HEK293 (cell line): ENCODE data around the gene HIRA.

Experiments
- CTCF ChIA-PET: fragments of 350-600 bp; formaldehyde crosslinking; extraction: SDS; loops from one replicate; lab custom pipeline; 2021; ENCODE audit warnings: antibody characterized with exemption; lab: Yijun Ruan, JAX
- POLR2A ChIA-PET: fragments of 300-600 bp; formaldehyde crosslinking; extraction: SDS; loops from one replicate; lab custom pipeline; 2020; ENCODE audit warnings: antibody characterized with exemption, inconsistent platforms; lab: Yijun Ruan, JAX
- H3K27ac ChIP-seq: fragments of 200-500 bp; sonication (Bioruptor generic); 2 replicates; pipeline ENCODE4 v1.5.1; 2014; ENCODE audit warnings: low read depth, low read length, control low read depth, inconsistent platforms; ENCODE audit errors: extremely low read depth
- H3K36me3 ChIP-seq, 2 experiments: fragments of 200-500 bp in 1 of 2; sonication (Bioruptor generic) in 1 of 2; 1 replicate in 1 of 2; 2 replicates in 1 of 2; pipeline ENCODE4 v1.5.1; 2014 to 2017; ENCODE audit warnings: inconsistent platforms in 2 of 2, low read length in 2 of 2; ENCODE audit not compliant: control insufficient read depth in 2 of 2, insufficient read depth in 1 of 2
- H3K4me1 ChIP-seq: fragments of 200-500 bp; sonication (Bioruptor generic); 2 replicates; pipeline ENCODE4 v1.5.1; 2014; ENCODE audit warnings: mild to moderate bottlenecking, low read length, inconsistent platforms; ENCODE audit not compliant: control insufficient read depth, insufficient read depth
- H3K4me3 ChIP-seq: 2 replicates; pipeline ENCODE4 v1.5.1; 2011; ENCODE audit warnings: low read depth, mild to moderate bottlenecking, control low read depth, low read length, moderate library complexity
- H3K9me3 ChIP-seq: fragments of 200-500 bp; sonication (Bioruptor generic); 2 replicates; pipeline ENCODE4 v1.5.1; 2014; ENCODE audit warnings: low read depth, low read length, inconsistent platforms; ENCODE audit not compliant: control insufficient read depth, insufficient read depth
- ATF2 ChIP-seq: fragments of 450-650 bp; formaldehyde crosslinking; IDR thresholded peaks from 2 replicates; pipeline ENCODE4 v1.5.1; 2016; ENCODE audit warnings: missing biosample characterization, missing genetic modification characterization, low read depth
- BCL11A ChIP-seq: fragments of 450-650 bp; formaldehyde crosslinking; IDR thresholded peaks from 2 replicates; pipeline ENCODE4 v1.5.1; 2016; ENCODE audit warnings: low read depth, missing biosample characterization, missing genetic modification characterization
- HOXD13 ChIP-seq: sonication (generic); formaldehyde crosslinking; IDR thresholded peaks from 2 replicates; pipeline ENCODE4 v1.8.0; 2022; ENCODE audit warnings: missing genetic modification reagents, borderline replicate concordance
- PRDM2 ChIP-seq: fragments of 450-650 bp; formaldehyde crosslinking; IDR thresholded peaks from 2 replicates; pipeline ENCODE4 v1.5.1; 2016; ENCODE audit warnings: missing biosample characterization, missing genetic modification characterization, borderline replicate concordance
- RBAK ChIP-seq: fragments of 450-650 bp; formaldehyde crosslinking; IDR thresholded peaks from 2 replicates; pipeline ENCODE4 v1.5.1; 2016; ENCODE audit warnings: missing biosample characterization, missing genetic modification characterization
- SETDB1 ChIP-seq: IDR thresholded peaks from one replicate; pipeline ENCODE4 v1.6.1; 2017; ENCODE audit warnings: mild to moderate bottlenecking, low read length, moderate library complexity, mixed read lengths; ENCODE audit not compliant: insufficient read length
- ZBTB17 ChIP-seq: fragments of 450-650 bp; formaldehyde crosslinking; IDR thresholded peaks from 2 replicates; pipeline ENCODE4 v1.5.1; 2016; ENCODE audit warnings: missing biosample characterization, missing genetic modification characterization
- ZBTB8A ChIP-seq: fragments of 450-650 bp; formaldehyde crosslinking; IDR thresholded peaks from 2 replicates; pipeline ENCODE4 v1.5.1; 2016; ENCODE audit warnings: missing biosample characterization, missing genetic modification characterization
- ZFP37 ChIP-seq: fragments of 450-650 bp; formaldehyde crosslinking; IDR thresholded peaks from 2 replicates; pipeline ENCODE4 v1.5.1; 2016; ENCODE audit warnings: missing biosample characterization, missing genetic modification characterization
- ZNF114 ChIP-seq: fragments of 450-650 bp; formaldehyde crosslinking; IDR thresholded peaks from 2 replicates; pipeline ENCODE4 v1.5.0; 2017; ENCODE audit warnings: missing biosample characterization, missing genetic modification characterization
- ZNF2 ChIP-seq: fragments of 450-650 bp; formaldehyde crosslinking; IDR thresholded peaks from 2 replicates; pipeline ENCODE4 v1.5.1; 2016; ENCODE audit warnings: missing biosample characterization, missing genetic modification characterization
- ZNF214 ChIP-seq: fragments of 450-650 bp; formaldehyde crosslinking; IDR thresholded peaks from 2 replicates; pipeline ENCODE4 v1.5.1; 2017; ENCODE audit warnings: missing biosample characterization, mild to moderate bottlenecking, missing genetic modification characterization, borderline replicate concordance
- ZNF221 ChIP-seq: fragments of 450-650 bp; formaldehyde crosslinking; IDR thresholded peaks from 2 replicates; pipeline ENCODE4 v1.5.1; 2017; ENCODE audit warnings: missing biosample characterization, missing genetic modification characterization, borderline replicate concordance
- ZNF274 ChIP-seq, 2 experiments: fragments of 200-500 bp in 1 of 2; fragments of 450-650 bp in 1 of 2; sonication (Bioruptor generic) in 1 of 2; formaldehyde crosslinking in 1 of 2; IDR thresholded peaks; 2 replicates each; pipeline versions ENCODE4 v1.5.1 to v1.6.1; 2014 to 2016; ENCODE audit warnings: borderline replicate concordance in 1 of 2, inconsistent platforms in 1 of 2, low read length in 1 of 2, missing biosample characterization in 1 of 2, missing genetic modification characterization in 1 of 2
- ZNF280C ChIP-seq: fragments of 450-650 bp; formaldehyde crosslinking; IDR thresholded peaks from 2 replicates; pipeline ENCODE4 v1.5.1; 2016; ENCODE audit warnings: missing biosample characterization, missing genetic modification characterization
- ZNF292 ChIP-seq: fragments of 450-650 bp; formaldehyde crosslinking; IDR thresholded peaks from 2 replicates; pipeline ENCODE4 v1.5.1; 2016; ENCODE audit warnings: low read depth, missing biosample characterization, missing genetic modification characterization, borderline replicate concordance
- ZNF324 ChIP-seq: fragments of 450-650 bp; formaldehyde crosslinking; IDR thresholded peaks from 2 replicates; pipeline ENCODE4 v1.5.1; 2016; ENCODE audit warnings: missing biosample characterization, missing genetic modification characterization
- ZNF560 ChIP-seq: fragments of 450-650 bp; formaldehyde crosslinking; IDR thresholded peaks from 2 replicates; pipeline ENCODE4 v1.5.1; 2017; ENCODE audit warnings: missing biosample characterization, missing genetic modification characterization, borderline replicate concordance
- ZNF571 ChIP-seq: fragments of 450-650 bp; formaldehyde crosslinking; IDR thresholded peaks from 2 replicates; pipeline ENCODE4 v1.5.0; 2017; ENCODE audit warnings: missing biosample characterization, missing genetic modification characterization
- ZNF658 ChIP-seq: fragments of 450-650 bp; formaldehyde crosslinking; IDR thresholded peaks from 2 replicates; pipeline ENCODE4; 2016; ENCODE audit warnings: missing biosample characterization, missing genetic modification characterization
- ZNF76 ChIP-seq: fragments of 450-650 bp; formaldehyde crosslinking; IDR thresholded peaks from 2 replicates; pipeline ENCODE4; 2016; ENCODE audit warnings: low read depth, missing biosample characterization, missing genetic modification characterization, borderline replicate concordance
- ZNF830 ChIP-seq: fragments of 450-650 bp; IDR thresholded peaks from 2 replicates; pipeline ENCODE4 v1.5.0; 2018; ENCODE audit warnings: missing biosample characterization, missing genetic modification characterization, low read depth, mild to moderate bottlenecking, moderate library complexity
- TF ChIP-seq, protein P1 (sequence below): fragments of 450-650 bp; formaldehyde crosslinking; IDR thresholded peaks from 2 replicates; pipeline ENCODE4 v1.5.1; 2016; ENCODE audit warnings: missing biosample characterization, missing genetic modification characterization

The HIRA gene

GRCh38 chr22:19352217-19352616 lies 79.3 kb downstream of the HIRA start:
- Histone ChIP-seq H3K36me3 (peaks cover 0 to 91% of the 10 kb centered on the region in 2 experiments; a peak in 2 of 3 replicates), H3K9me3 (no peaks in the 10 kb centered on the region), H3K4me1 (no peaks in the 10 kb centered on the region), H3K4me3 (no peak overlapping the region), H3K27ac (no peak overlapping the region)
- ChIA-PET CTCF (no interaction called here), POLR2A (no interaction called here)
- TF ChIP-seq ZNF2 (tag by site-specific recombination), result no peak
- TF ChIP-seq ZFP37, result no peak
- no peak for TF ChIP-seq ZNF571 (tag by site-specific recombination)
- no peak for TF ChIP-seq ZNF280C (tag by site-specific recombination)
- TF ChIP-seq ZNF292 (tag by site-specific recombination), result no peak
- no peak for TF ChIP-seq ZNF658
- no peak for TF ChIP-seq SETDB1
- TF ChIP-seq ZBTB17, result no peak
- TF ChIP-seq RBAK, result no peak
- TF ChIP-seq BCL11A, result no peak
- no peak for TF ChIP-seq ZNF324 (tag by site-specific recombination)
- no peak for TF ChIP-seq ZNF221 (tag by site-specific recombination)

GRCh38 chr22:19351604-19352003 lies 79.9 kb downstream of the HIRA start:
- Histone ChIP-seq H3K4me1 (no peaks in the 10 kb centered on the region), H3K27ac (no peak overlapping the region), H3K9me3 (no peaks in the 10 kb centered on the region), H3K4me3 (no peak overlapping the region), H3K36me3 (peaks cover 0 to 91% of the 10 kb centered on the region in 2 experiments; a peak in 2 of 3 replicates)
- POLR2A ChIA-PET, result no interaction called here
- CTCF ChIA-PET, result no interaction called here
- TF ChIP-seq HOXD13 (CRISPR knock-in tag) (no peak), ZNF114 (no peak), ZNF274 (IDR thresholded peaks at IDR 0.05; ENCODE audit: low read length) (no peak), ZNF274 (tag by site-specific recombination; IDR thresholded peaks at IDR 0.05; ENCODE audit: borderline replicate concordance) (no peak), ZNF214 (no peak), PRDM2 (no peak), ZBTB8A (tag by site-specific recombination) (no peak), ZNF560 (no peak), ZNF76 (no peak), ATF2 (tag by site-specific recombination) (no peak), ZNF292 (tag by site-specific recombination) (no peak), ZNF830 (tag by site-specific recombination) (no peak)
- TF ChIP-seq, protein P1, sequence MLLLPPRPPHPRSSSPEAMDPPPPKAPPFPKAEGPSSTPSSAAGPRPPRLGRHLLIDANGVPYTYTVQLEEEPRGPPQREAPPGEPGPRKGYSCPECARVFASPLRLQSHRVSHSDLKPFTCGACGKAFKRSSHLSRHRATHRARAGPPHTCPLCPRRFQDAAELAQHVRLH (tag by site-specific recombination), result no peak
